NCI-H1436 (cell line): ENCODE results near the gene LRRC26.

ENCODE experiments used
- DNase-seq: peaks from one replicate; lab custom pipeline; 2025; lab: John Stamatoyannopoulos, UW

Gene LRRC26

DNA sequence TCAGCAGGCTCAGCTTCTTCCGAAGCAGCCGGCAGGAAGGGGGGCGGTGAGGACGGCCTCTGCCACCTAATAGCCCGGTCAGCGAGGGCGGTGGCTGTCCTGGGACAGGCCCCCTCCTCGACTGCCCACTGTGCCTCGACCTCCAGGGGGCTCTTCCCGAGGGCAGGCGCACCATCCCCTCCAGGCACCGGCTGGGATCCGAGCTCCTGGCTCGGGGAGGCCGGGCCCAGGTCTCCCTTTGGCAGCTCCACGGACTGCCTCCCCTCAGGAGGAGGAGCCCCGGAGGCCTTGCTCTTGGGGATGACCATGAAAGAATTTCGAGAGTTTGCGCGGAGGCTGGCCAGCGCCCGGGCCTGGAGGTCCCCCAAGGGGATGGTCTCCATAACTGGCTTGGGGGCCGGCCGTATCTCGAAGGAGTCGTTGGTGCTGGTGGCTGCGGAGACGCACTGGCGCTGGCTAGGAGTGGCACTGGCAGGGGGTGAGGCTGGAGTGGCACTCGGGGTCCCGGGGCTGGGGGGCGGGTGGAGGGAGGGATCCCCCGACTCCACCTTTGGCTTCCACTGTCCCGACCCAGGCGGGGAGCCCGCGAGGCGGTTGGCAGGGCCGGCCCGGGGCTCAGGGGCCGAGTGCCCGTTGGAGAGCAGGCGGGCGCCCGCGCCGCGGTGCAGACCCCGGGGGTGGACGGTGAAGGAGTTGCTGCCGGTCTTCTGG, 29.7 kb upstream of the LRRC26 start:
- DNase-seq: no peak

DNA sequence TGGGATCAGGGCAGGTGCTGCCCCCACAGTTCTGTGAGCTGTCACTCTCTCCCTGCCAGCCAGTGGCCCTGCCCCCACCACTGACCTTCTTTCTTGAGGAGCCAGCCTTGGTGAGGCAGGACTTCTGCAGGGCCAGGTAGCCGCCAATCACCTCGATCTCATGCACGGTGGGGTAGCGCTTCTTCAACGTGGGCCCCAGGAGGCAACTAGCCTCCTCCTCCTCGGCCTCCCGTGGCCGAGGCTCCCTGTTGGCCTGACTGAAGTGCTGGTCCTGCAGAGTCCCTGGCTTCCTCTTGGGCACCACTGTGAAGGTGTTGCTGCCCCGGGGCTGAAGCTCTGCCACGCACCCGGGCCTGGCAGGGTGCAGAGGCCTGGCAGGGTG, 29.0 kb upstream of the LRRC26 start:
- no peak for DNase-seq

DNA sequence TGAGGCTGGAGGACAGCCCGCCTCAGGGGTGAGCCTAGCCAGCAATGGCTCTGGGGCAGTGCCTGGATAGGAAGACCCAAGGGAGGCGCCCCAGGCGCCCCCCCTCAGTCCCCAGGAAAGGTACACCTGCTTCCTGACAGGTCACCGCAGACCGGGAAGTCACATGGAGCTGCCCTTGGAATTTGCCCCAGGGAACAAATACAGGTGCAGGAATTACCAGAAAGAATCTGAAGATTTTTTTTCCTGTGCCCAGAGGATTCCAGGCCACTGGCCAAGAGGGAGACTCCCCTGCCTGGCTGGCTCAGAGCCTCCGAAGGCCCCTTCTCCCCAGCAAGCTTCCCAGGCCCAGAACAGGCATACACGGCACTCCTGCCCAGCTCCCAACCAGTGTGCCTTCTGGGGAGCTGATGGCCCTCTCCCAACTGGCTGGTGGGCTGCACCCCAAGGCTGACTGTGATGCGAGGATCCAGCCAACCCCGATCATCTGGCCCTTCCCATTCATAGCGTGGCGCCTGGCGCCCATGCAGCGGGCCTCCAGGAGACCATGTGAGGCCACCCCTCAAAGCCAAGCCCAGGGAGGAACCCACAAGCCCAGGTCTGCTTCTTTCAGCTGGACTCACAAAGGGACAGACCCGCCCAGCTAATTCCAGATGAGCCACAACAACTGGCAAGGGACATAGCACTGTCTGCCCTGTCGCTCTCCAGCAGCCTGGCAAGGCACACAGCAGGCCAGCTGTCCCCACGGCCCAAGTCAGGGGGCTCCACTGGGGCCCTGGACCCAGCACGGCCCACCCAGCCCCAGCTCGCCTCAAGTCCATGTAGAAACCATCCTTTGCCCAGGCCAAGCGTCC, 28.4 kb upstream of the LRRC26 start:
- DNase-seq: no peak

DNA sequence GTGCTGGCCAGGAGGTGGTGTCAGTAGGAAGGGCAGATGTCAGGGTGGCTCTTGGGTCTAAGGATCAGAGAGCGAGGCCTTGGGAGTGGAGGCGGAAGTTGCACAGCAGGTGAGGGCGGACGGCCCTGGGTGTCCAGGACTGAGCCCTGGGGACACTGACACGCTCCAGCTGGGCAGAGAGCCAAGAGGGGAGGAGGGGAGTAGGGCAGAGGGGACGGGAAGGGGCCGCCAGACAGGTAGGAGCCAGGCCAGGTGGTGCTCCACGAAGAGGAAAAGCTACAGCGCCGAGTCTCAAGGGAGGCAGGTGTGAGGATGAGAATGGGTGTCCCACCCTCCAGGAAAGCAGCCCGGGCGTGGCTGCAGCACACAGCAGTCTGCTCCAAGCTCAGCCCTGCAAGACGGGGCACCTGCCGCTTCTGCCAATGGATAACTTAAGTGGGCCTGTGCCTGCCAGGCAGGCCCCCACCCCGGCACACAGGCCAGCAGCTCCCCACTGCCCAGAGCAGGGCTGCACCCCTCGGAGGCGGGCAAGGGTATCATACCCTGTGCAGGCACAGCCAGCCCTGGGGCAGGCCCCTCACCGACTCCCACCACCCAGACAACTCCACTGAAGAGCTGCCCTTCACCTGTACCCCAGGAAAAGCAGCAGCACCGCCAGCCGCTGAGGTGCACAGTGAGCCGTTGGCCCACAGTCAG, 25.8 kb upstream of the LRRC26 start:
- peak; percentile 91 for DNase-seq

DNA sequence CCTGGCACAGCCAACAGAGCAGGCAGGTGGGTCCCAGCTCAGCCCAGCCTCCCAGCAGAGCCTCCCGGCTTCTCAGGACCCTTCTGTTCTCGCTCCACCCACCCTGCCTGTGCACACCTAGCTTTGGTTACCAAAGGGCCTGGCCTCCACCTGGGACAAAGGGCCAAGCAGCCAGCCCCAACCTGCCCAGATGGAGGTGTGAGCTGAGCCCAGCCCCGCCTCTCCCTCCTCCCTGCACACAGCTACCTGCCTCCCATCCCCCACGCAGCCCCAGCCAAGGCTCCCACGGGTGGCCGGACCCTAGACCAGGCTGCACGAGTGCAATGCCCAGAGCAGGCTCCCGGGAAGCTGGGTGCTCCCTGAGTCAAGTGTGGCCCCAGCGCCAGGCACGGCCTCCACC, 25.1 kb upstream of the LRRC26 start:
- DNase-seq: peak; percentile 21

DNA sequence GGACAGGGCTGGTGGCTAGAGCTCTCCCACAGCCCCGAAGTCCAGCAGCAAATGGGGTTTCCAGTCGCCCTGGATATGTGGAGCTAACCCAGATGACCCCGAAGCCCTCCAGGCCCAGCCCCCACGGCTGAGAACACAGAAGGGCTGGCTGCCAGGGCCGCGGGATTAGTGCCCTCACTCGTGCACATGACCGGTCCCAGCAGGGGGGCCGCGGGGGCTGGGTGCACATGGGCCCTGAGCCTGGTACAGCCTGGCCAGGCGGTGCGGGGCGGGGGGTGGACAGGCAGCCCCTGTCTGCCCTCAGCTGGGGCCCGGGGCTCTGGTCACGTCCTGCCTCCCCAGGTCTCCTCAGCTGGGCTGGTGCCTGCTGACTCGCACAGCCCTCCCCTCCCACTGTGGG, 24.5 kb upstream of the LRRC26 start:
- no peak for DNase-seq

DNA sequence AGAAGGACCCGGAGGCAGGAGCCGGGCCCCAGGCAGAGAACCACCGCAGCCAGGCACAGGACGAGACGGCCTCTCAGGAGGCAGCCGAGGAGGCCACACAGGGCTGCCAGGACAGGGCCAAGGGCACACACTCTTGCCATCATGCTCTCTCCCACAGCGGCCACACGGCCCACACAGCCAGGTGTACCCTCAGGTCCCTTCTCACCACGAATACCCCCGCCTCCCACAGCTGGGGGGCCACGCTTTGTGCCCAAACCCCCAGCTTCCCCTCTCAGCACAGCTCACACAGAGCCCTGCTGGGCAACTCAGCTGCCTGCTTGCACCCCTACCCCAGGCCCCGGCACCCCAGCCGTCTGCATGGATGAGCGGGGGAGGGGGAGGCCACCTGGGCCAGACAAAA, 23.9 kb upstream of the LRRC26 start:
- DNase-seq: no peak

DNA sequence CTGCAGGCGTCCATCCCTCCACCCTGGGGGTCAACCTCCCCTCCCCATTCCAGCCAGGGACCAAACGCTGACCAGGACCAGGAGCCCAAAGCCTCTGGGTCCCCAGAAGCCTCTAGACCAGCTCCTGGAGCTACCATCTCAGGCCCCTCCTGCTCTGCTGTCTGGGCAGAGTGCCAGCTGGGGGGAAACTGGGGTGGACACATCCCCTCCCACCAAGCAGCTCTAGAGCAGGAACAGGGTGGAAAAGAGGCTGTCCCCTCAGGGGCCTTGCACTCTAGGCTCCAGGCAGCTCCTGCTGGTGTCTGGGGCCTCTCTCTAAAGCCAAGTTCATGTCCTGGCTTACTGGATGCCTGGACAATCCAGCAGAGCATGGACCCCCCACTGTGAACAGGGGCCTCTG, 23.0 kb upstream of the LRRC26 start:
- DNase-seq: no peak

DNA sequence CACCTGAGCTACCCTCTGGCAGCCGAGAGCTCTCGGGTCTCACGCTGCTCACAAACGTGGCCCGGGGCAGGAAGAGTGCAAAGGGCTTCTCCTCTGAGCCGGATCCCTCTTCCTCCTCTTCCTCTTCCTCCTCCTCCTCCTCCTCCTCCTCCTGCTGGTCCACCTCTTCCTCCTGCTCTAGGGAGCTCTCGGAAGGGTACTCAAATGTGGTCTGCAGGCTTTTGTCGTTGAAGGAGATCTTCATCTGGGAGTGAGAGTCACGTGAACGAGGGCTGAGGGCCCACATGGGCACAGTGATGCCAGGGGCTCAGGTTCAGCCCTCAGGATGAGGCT, 22.6 kb upstream of the LRRC26 start:
- DNase-seq: no peak

DNA sequence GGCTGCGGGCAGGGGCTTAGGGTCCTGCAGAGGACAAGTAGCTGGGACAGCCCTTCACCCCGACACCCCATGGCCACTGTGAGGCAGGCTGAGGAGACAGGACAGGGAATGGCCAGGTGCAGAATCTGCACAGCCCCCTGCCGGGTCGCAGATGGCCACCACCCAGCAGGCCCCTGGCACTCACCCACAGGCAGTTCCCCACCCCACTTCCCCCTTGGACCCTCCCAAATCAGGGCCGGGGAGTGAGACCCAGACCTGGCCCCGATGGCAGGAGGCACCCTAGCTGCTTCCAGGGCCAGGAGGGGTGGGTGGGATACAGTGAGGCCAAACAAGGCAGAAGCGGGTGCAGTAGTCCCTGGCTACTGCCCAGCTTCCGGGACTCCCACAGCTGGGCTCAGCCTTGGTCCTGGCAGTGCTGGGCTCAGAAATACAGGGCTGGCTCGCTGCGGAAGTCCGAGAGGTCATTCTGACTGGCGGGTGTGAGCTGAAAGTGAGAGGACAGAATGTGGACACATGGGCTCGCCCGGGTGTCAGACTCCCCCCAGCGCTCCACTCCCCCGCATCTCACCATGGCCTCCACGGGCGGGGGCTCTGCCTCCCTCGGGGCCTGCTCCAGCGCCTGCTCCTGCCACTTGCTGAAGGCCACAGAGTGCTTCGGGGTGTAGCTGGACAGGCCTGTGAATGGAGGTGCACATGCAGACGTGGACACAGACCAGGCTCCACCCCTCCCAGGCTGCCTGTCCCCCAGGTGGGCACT, 22.0 kb upstream of the LRRC26 start:
- no peak for DNase-seq

DNA sequence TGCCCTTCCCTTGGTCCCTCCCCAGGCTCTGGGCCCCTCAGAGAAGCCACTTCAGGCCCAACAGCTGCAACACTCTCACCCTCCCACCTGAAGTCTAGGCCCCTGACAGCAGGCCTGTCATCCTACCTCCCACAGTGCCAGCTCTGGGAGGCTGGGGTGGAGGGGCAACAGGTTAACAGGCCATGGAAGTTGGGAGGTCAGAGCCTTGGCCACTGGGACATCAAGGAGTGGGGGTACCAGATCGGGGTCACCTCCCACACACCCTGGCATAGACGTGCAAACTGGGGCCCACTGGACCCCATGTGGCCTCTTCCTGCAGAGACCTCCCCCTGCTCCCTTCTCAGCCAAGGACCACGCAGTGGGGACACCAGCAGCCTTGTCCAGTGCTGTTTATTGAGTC, 21.4 kb upstream of the LRRC26 start:
- no peak for DNase-seq

DNA sequence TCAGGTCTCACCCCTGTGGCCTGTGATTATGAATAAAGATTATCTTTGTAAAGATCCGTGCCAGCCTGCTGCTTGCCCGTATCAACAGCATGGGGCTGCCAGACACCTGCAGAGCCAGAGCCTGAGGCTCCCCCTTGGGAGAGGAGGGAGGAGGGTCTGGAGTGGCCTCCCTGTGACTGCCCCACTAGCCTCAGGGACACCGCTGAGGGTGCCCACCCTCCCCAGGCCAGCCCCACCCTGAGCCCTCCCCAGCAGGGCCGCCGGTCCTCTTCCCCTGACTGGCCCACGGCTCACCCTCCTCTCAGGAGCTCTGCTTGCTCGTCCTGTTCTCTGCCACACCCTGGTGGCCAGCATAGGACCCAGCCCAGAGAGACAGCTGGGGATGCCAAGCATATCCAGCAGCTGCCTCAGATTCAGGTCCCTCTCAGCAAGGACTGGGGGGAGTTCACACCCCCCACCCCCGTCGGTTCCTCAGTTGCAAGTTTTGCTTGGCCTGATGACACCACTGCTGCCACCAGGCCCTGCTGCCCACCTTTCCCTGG, 20.5 kb upstream of the LRRC26 start:
- DNase-seq: no peak

DNA sequence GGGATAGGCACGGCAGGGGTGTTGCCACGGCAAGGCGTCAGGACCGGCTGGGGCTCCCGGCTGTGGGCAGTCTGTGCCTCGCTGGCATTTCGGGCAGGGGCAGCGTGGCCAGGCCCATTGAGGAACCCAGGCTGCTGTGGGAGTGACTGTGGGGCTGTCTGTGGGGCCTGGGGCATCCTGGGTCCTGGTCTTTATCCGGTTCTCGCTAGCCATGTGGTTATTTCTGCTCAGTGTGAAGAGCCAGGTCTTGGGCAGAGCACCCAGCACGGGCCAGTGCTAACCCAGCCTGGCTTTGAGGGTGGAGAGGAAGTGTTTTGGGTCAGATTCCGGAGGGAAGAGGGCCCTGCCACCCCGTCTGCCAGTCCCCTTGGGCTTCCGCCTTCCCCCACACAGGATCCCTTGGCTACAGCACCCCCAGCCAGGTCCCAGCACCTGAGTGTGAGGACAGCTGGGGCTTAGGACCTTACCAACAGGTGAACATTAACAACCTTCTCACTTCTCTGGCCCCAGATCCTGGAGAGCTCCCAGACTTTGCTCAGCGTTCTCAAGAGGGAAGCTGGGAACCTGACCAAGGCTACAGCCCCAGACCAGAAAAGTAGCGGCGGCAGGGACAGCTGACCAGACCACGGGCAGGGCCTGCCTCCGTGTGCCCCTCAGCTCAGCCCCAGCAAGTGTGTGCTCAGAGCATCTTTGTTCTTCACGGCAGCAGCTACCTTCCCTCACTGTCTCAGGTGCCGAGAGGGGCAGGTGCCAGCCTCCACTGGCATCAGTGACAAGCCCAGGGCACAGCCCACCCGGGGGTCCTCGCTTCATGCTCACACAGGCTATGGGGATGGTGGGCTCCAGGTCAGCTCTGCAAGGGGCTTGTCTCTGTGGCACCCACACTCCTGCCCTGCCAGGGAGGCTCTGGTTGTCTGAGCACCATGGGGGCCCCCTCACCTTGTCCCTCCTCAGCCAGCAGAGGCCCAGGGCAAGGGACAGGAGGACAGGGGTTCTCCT, 19.7 kb upstream of the LRRC26 start:
- DNase-seq: no peak

DNA sequence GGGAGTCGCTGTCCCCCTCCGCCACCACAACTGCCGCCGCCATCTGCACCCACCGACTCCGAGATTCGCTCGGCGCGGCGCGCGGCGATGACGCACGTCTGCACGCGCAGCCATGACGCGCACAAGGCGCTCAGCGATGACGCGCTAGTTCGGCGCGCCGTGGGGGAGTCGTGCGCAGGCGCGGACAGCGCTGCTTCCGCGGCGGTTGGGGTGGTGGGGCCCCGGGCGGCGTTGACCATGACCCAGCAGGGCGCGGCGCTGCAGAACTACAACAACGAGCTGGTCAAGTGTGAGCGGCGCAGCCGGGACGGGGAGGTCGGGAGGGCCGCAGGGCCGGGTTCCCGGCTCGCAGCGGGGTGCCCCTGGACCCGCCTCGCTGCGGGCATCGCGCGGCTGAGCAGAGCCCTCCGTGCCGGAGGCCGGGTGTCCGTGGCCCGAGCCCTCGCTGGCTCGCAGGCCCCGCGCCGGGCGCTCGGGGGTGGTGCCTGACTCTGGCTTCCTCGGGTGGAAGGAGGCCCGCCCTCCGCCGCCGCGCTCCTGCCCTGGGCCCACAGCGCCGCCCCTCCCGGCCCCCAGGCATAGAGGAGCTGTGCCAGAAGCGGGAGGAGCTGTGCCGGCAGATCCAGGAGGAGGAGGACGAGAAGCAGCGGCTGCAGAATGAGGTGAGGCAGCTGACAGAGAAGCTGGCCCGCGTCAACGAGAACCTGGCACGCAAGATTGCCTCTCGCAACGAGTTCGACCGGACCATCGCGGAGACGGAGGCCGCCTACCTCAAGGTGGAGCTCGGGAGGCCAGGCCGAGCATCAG, 18.8 kb upstream of the LRRC26 start, which contains the start of the genes ANAPC2 and SSNA1:
ANAPC2 (minus strand) TSS at position 71 of the 807 bp plus-strand sequence; CDS start at position 43, 28 bp downstream.
SSNA1 (plus strand) TSS at position 187 of the 807 bp plus-strand sequence; CDS start at position 238, 51 bp downstream.
- peak; percentile 89 for DNase-seq

DNA sequence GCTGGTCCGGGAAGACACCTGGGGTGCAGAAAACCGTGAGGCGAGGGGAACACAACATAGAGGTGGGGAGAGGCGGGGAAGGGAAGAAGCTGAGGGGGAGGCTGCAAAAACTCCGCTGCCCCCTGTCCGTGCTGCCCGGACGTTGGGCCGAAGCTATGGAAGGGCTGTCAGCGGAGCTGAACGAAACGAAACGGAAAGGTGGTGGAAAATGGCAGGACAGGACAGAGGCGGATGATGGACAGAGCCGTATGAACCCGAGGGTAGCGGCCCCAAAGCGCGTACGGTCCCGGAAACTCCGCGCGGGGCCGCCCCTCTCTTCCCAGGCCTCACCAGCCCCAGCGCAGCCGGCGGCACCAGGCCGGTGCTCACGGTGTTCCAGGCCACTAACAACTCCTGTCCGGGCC, 18.2 kb upstream of the LRRC26 start:
- DNase-seq: no peak

DNA sequence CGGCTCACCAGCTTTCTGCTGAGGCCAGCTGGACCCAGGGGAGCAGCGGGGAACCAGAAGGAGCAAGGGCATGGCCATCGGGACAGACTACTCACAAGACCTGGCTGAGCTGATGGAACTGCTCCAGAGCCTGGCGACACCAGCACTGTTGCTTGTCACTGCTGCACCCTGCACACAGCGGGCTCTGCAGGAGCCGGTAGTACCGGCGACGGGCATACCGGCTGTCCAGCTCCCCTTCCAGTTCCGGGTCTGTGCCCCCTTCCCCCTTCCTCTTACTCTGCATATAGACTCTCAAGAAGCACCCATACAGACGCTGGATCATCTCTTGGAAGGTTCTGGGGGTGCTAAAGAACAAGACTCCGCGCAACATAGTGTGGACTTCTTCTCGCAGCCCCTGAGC, 17.5 kb upstream of the LRRC26 start:
- DNase-seq: no peak

DNA sequence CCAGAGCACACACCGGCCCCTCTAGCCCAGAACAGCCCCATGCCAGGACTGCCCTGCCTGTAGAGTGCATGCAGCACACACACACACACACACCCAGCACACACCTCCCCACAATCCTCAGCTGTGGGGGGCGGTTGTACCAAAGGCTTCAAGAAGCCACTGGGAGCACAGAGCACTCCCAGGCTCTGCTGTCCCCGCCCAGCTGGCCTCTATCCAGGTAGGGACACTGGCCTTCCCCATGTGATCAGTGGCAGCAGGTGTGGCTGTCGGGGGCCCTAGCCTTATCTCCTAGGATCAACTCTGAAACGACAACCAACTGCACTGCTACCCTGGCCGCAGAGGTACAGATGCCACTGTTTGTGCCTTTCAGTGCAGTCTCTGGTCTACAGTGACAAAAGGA, 16.5 kb upstream of the LRRC26 start:
- DNase-seq: no peak

DNA sequence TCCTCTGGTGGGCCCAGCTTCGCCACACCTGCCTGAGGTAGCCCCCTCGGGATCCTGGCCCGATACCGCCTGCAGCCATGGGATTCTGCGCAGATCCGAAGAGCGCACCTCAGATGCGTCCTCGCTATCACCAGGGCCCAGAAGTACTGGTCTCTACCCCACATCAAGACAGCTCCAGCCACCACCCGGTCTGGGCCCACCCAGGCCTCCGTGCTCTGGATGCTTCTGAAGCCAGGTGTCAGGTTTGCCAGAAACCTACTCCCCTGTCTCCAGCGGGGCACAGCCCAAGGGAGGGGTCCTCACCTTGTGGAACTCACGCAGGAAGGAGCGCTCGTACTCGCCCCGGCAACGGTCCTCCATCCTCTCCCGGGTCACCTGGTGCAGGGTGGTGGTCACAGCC, 16.1 kb upstream of the LRRC26 start:
- no peak for DNase-seq

DNA sequence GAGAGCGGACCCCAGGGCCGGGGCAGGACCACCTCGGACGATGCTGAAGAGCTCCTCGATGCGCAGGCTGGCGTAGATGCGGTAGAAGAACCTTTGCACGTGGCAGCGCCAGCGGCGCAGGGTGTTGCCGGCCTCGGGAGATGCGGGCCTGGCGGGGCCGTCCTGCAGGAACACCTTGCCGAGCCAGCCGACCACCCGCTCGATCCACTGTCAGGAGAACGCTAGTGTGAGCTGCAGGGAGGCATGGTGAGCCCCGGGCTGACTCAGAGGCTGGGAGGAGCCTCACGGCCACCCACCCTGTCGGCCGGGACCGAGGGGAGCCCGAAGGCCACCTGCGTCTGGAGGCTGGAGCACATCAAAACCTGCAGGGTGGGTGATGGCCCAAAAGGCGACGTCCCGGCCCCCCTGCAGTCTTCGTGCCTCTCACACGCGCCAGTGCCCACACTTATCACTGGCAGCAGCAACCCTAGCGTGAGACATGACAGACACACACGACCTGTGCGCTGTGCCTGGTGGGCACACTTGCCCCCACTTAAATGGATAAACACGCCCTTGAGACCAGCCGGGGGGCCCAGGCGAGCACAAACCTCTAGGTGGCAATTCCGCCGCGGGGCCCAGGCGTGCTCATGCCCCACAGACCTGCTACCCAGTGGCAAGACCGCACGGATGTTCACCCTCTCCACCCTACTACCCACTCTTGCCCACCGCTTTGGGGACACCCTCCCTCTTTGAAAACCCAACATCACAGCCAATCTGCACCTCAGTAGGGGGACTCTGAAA, 15.2 kb upstream of the LRRC26 start:
- no peak for DNase-seq
